Loucy (cell line): ENCODE measurements around the gene MACROD2.

Source experiments
- H2AFZ ChIP-seq: fragments of 200-600 bp; sonication (generic); 2 replicates; pipeline ENCODE4 v1.6.0; 2016; ENCODE audit warnings: antibody characterized with exemption, mild to moderate bottlenecking, low read length, moderate library complexity
- H3F3A ChIP-seq: fragments of 200-600 bp; 2 replicates; pipeline ENCODE4 v1.6.0; 2016; ENCODE audit warnings: antibody characterized with exemption, low read depth, mild to moderate bottlenecking
- H3K27me3 ChIP-seq: fragments of 200-600 bp; sonication (generic); 2 replicates; pipeline ENCODE4 v1.6.1; 2014; ENCODE audit warnings: low read length, mild to moderate bottlenecking; ENCODE audit not compliant: insufficient read depth, poor library complexity, severe bottlenecking
- H3K36me3 ChIP-seq: fragments of 200-600 bp; sonication (generic); 2 replicates; pipeline ENCODE4 v1.6.1; 2016; ENCODE audit warnings: low read length; ENCODE audit not compliant: insufficient read depth
- H3K4me1 ChIP-seq: fragments of 200-600 bp; sonication (generic); 2 replicates; pipeline ENCODE4 v1.5.1; 2014; ENCODE audit warnings: low read length, mild to moderate bottlenecking; ENCODE audit not compliant: insufficient read depth, poor library complexity, severe bottlenecking
- H3K4me2 ChIP-seq: fragments of 200-600 bp; sonication (generic); 2 replicates; pipeline ENCODE4 v1.6.0; 2014; ENCODE audit warnings: antibody characterized with exemption, low read length, low read depth, mild to moderate bottlenecking; ENCODE audit not compliant: poor library complexity, severe bottlenecking
- H3K4me3 ChIP-seq: fragments of 200-600 bp; sonication (generic); 2 replicates; pipeline ENCODE4 v1.5.1; 2014; ENCODE audit warnings: low read length, mild to moderate bottlenecking, mixed read lengths; ENCODE audit not compliant: poor library complexity, severe bottlenecking
- H3K79me2 ChIP-seq: fragments of 200-600 bp; sonication (generic); 2 replicates; pipeline ENCODE4 v1.6.1; 2014; ENCODE audit warnings: low read length; ENCODE audit not compliant: insufficient read depth
- H3K9ac ChIP-seq: fragments of 200-600 bp; sonication (generic); 2 replicates; pipeline ENCODE4 v1.6.0; 2014; ENCODE audit warnings: mild to moderate bottlenecking, low read depth, low read length, moderate library complexity; ENCODE audit not compliant: poor library complexity, severe bottlenecking
- H3K9me2 ChIP-seq: fragments of 200-600 bp; sonication (generic); replicated peaks from 2 replicates; pipeline ENCODE4 v1.6.1; 2016; ENCODE audit warnings: low read depth, low read length, mixed read lengths
- H3K9me3 ChIP-seq: fragments of 200-600 bp; sonication (generic); 2 replicates; pipeline ENCODE4 v1.6.1; 2014; ENCODE audit warnings: mild to moderate bottlenecking, antibody characterized with exemption, low read length, low read depth; ENCODE audit not compliant: insufficient read depth
- H4K20me1 ChIP-seq: fragments of 200-600 bp; sonication (generic); 2 replicates; pipeline ENCODE4 v1.6.0; 2014; ENCODE audit warnings: antibody characterized with exemption, low read length, mild to moderate bottlenecking; ENCODE audit not compliant: insufficient read depth, poor library complexity, severe bottlenecking
- EZH2phosphoT487 ChIP-seq: fragments of 200-600 bp; IDR thresholded peaks from 2 replicates; pipeline ENCODE4 v1.6.1; 2018; ENCODE audit warnings: antibody characterized with exemption, mild to moderate bottlenecking, moderate library complexity, borderline replicate concordance
- TF ChIP-seq, protein P1 (sequence below): fragments of 200-600 bp; sonication (generic); conservative IDR thresholded peaks from 2 replicates; pipeline ENCODE4 v1.5.1; 2014; ENCODE audit warnings: mild to moderate bottlenecking, antibody characterized with exemption, low read length

Gene MACROD2

DNA sequence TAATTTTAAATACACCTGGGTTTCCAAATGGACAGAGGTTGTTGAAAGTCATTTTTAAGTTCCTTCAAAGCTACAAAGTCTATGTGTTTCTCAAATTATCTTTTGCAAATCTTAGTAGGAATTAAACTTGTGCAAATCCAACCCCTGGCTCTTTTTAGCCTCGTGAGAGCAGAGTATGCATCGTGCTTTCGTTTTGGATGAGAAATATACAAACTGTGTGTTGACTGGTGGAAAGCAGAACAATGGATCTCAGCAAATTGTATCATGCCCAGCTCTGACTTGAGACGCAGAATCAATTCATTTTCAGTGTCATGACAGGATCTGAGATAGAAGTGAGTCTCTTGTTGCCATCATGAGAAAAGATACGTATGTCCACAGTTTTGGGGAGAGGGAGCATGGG lies 884.5 kb downstream of the MACROD2 start:
- no peaks in the 10 kb centered on the region for H3K36me3 ChIP-seq
- no peak overlapping the region for H3K9ac ChIP-seq
- H3F3A ChIP-seq = no peaks in the 10 kb centered on the region
- H3K79me2 ChIP-seq = no peaks in the 10 kb centered on the region
- H4K20me1 ChIP-seq = no peaks in the 10 kb centered on the region
- no peak overlapping the region for H3K4me2 ChIP-seq
- H2AFZ ChIP-seq = no peak overlapping the region
- H3K9me2 ChIP-seq = no peaks in the 10 kb centered on the region
- H3K4me3 ChIP-seq = no peak overlapping the region
- TF ChIP-seq EZH2phosphoT487 = no peak
- TF ChIP-seq, protein P1, sequence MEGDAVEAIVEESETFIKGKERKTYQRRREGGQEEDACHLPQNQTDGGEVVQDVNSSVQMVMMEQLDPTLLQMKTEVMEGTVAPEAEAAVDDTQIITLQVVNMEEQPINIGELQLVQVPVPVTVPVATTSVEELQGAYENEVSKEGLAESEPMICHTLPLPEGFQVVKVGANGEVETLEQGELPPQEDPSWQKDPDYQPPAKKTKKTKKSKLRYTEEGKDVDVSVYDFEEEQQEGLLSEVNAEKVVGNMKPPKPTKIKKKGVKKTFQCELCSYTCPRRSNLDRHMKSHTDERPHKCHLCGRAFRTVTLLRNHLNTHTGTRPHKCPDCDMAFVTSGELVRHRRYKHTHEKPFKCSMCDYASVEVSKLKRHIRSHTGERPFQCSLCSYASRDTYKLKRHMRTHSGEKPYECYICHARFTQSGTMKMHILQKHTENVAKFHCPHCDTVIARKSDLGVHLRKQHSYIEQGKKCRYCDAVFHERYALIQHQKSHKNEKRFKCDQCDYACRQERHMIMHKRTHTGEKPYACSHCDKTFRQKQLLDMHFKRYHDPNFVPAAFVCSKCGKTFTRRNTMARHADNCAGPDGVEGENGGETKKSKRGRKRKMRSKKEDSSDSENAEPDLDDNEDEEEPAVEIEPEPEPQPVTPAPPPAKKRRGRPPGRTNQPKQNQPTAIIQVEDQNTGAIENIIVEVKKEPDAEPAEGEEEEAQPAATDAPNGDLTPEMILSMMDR = no peak
- no peaks in the 10 kb centered on the region for H3K27me3 ChIP-seq
- H3K4me1 ChIP-seq = no peaks in the 10 kb centered on the region
- no peaks in the 10 kb centered on the region for H3K9me3 ChIP-seq

DNA sequence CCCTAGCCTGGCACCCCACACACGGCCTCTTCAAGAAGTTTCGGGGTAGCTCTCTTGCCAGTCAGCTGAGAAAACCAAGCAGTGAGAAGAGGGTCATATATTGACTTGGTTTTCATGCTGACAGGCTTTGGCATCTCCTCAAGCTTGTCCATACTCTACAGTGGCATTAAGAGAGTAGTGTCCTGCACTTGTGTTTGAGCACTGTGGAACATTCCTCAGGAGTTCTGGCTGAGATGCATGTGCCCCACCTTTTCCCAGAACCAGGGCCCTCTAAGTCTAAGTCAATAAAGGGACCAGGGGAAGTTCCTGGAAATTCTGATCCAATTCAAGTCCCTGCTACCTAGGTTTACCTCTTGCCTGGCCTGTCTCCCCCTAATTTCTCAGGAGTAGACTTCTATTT lies 886.2 kb downstream of the MACROD2 start:
- Histone ChIP-seq H2AFZ (no peak overlapping the region), H3K4me3 (no peak overlapping the region), H3K4me2 (no peak overlapping the region), H3K36me3 (no peaks in the 10 kb centered on the region), H3F3A (no peaks in the 10 kb centered on the region), H3K9me2 (no peaks in the 10 kb centered on the region), H3K9ac (no peak overlapping the region), H3K27me3 (no peaks in the 10 kb centered on the region), H3K9me3 (no peaks in the 10 kb centered on the region), H4K20me1 (no peaks in the 10 kb centered on the region), H3K79me2 (no peaks in the 10 kb centered on the region), H3K4me1 (no peaks in the 10 kb centered on the region)
- TF ChIP-seq EZH2phosphoT487 = no peak
- TF ChIP-seq, protein P1 = no peak

DNA sequence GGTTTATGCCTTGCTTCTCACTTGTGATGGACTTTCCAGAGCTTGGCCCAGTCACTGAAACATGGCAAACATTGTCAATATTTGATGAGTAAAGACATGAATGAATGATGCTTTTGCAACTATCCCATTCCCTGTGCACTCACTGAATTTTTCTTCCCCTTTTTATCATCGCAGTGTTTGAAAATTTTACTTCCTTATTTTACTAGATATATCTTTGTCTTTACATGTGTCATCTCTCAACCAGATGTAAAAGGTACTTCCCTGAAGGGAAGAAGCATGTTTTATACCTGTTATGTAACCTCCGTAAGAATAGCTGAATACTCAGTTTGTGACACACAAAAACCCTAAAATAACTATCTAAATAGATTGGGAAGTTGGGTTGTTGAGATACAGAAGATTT lies 886.8 kb downstream of the MACROD2 start:
- no peaks in the 10 kb centered on the region for H3K4me1 ChIP-seq
- H3K79me2 ChIP-seq = no peaks in the 10 kb centered on the region
- no peak overlapping the region for H2AFZ ChIP-seq
- no peaks in the 10 kb centered on the region for H3K9me3 ChIP-seq
- H4K20me1 ChIP-seq = no peaks in the 10 kb centered on the region
- no peaks in the 10 kb centered on the region for H3K9me2 ChIP-seq
- TF ChIP-seq, protein P1 = no peak
- TF ChIP-seq EZH2phosphoT487 = no peak
- no peak overlapping the region for H3K4me2 ChIP-seq
- no peak overlapping the region for H3K9ac ChIP-seq
- H3K27me3 ChIP-seq = no peaks in the 10 kb centered on the region
- no peak overlapping the region for H3K4me3 ChIP-seq
- H3K36me3 ChIP-seq = no peaks in the 10 kb centered on the region
- H3F3A ChIP-seq = no peaks in the 10 kb centered on the region
